H9 (cell line): Measurements from ENCODE around the gene YIPF2. TPM values are rescaled to one million over a fixed set of nuclear protein-coding genes. Genes with fewer than 3 reads are reported as not detected.
A peak's percentile ranks its signal among the peaks of the same experiment; 100 is the strongest.

Experiments used
- DNase-seq: peaks from one replicate; pipeline ENCODE4 v3.0.0-alpha.2; 2017
- H2AFZ ChIP-seq: one replicate; pipeline ENCODE4 v1.6.1; 2013; ENCODE audit warnings: mild to moderate bottlenecking, low read length, control low read depth, moderate library complexity
- H2AK5ac ChIP-seq: 2 replicates; pipeline ENCODE4 v1.6.1; 2013; ENCODE audit warnings: low read length, control low read depth, mixed read lengths; ENCODE audit not compliant: insufficient read length
- H2BK120ac ChIP-seq: one replicate; pipeline ENCODE4 v1.6.1; 2013; ENCODE audit warnings: low read depth, mild to moderate bottlenecking, low read length, control low read depth, inconsistent platforms; ENCODE audit not compliant: poor library complexity, severe bottlenecking
- H2BK12ac ChIP-seq: 2 replicates; pipeline ENCODE4 v1.6.1; 2013; ENCODE audit warnings: low read length, control low read depth, mixed read lengths, low read depth; ENCODE audit not compliant: insufficient read length
- H2BK15ac ChIP-seq: 2 replicates; pipeline ENCODE4 v1.6.1; 2013; ENCODE audit warnings: low read depth, low read length, control low read depth
- H2BK20ac ChIP-seq: one replicate; pipeline ENCODE4 v1.6.1; 2013; ENCODE audit warnings: low read depth, mild to moderate bottlenecking, low read length, control low read depth, inconsistent platforms; ENCODE audit not compliant: poor library complexity, severe bottlenecking
- H2BK5ac ChIP-seq: 2 replicates; pipeline ENCODE4 v1.6.1; 2013; ENCODE audit warnings: low read length, control low read depth, mixed read lengths; ENCODE audit not compliant: insufficient read length
- H3K14ac ChIP-seq: 2 replicates; pipeline ENCODE4 v1.6.1; 2013; ENCODE audit warnings: low read length, control low read depth; ENCODE audit not compliant: insufficient read depth
- H3K18ac ChIP-seq: 2 replicates; pipeline ENCODE4 v1.6.1; 2013; ENCODE audit warnings: low read depth, mild to moderate bottlenecking, mixed read lengths, low read length, control low read depth; ENCODE audit not compliant: insufficient read length
- H3K23ac ChIP-seq: 2 replicates; pipeline ENCODE4 v1.6.1; 2013; ENCODE audit warnings: low read length, control low read depth, mixed read lengths, low read depth; ENCODE audit not compliant: insufficient read length
- H3K23me2 ChIP-seq: 2 replicates; pipeline ENCODE4 v1.6.1; 2013; ENCODE audit warnings: low read depth, mild to moderate bottlenecking, mixed read lengths, low read length, control low read depth; ENCODE audit not compliant: insufficient read length, poor library complexity, severe bottlenecking
- H3K27ac ChIP-seq: 2 replicates; pipeline ENCODE4 v1.5.1; 2013; ENCODE audit warnings: low read length, control low read depth, mixed read lengths, low read depth; ENCODE audit not compliant: insufficient read length
- H3K27me3 ChIP-seq: 2 replicates; pipeline ENCODE4 v1.6.1; 2013; ENCODE audit warnings: low read length, control low read depth, inconsistent platforms; ENCODE audit not compliant: insufficient read depth
- H3K4ac ChIP-seq: 2 replicates; pipeline ENCODE4 v1.6.1; 2013; ENCODE audit warnings: low read depth, mild to moderate bottlenecking, control low read depth, inconsistent platforms, low read length, moderate library complexity
- H3K4me1 ChIP-seq: 2 replicates; pipeline ENCODE4 v1.6.1; 2013; ENCODE audit warnings: low read length, control low read depth, inconsistent platforms; ENCODE audit not compliant: insufficient read depth
- H3K4me2 ChIP-seq: 2 replicates; pipeline ENCODE4 v1.6.1; 2013; ENCODE audit warnings: low read length, control low read depth, mixed read lengths; ENCODE audit not compliant: insufficient read length, insufficient read depth
- H3K56ac ChIP-seq: 2 replicates; pipeline ENCODE4 v1.6.1; 2013; ENCODE audit warnings: low read depth, mild to moderate bottlenecking, mixed read lengths, low read length, control low read depth; ENCODE audit not compliant: insufficient read length
- H3K79me1 ChIP-seq: 2 replicates; pipeline ENCODE4 v1.6.1; 2013; ENCODE audit warnings: low read depth, mild to moderate bottlenecking, moderate library complexity, low read length, control low read depth, inconsistent platforms; ENCODE audit not compliant: insufficient read depth, poor library complexity, severe bottlenecking
- H3K79me2 ChIP-seq: 2 replicates; pipeline ENCODE4 v1.6.1; 2013; ENCODE audit warnings: low read length, control low read depth, inconsistent platforms; ENCODE audit not compliant: insufficient read depth
- H3K9ac ChIP-seq: 2 replicates; pipeline ENCODE4 v1.6.1; 2013; ENCODE audit warnings: low read length, control low read depth, mixed read lengths; ENCODE audit not compliant: insufficient read length; ENCODE audit errors: extremely low read depth
- H3K9me3 ChIP-seq: one replicate; pipeline ENCODE4 v1.6.1; 2013; ENCODE audit warnings: low read depth, low read length, inconsistent platforms; ENCODE audit not compliant: control insufficient read depth
- H3T11ph ChIP-seq: one replicate; pipeline ENCODE4 v1.6.1; 2013; ENCODE audit warnings: mild to moderate bottlenecking, low read length, control low read depth, inconsistent platforms
- H4K20me1 ChIP-seq: one replicate; pipeline ENCODE4 v1.6.1; 2013; ENCODE audit not compliant: control insufficient read depth, insufficient read length, insufficient read depth
- H4K5ac ChIP-seq: 2 replicates; pipeline ENCODE4 v1.6.1; 2013; ENCODE audit warnings: low read depth, mild to moderate bottlenecking, mixed read lengths, low read length, control low read depth; ENCODE audit not compliant: insufficient read length
- H4K8ac ChIP-seq: replicated peaks from 2 replicates; pipeline ENCODE4 v1.6.1; 2013; ENCODE audit warnings: low read length, control low read depth, mixed read lengths, low read depth; ENCODE audit not compliant: insufficient read length
- H4K91ac ChIP-seq: 2 replicates; pipeline ENCODE4 v1.6.1; 2013; ENCODE audit warnings: low read depth, mild to moderate bottlenecking, moderate library complexity, mixed read lengths, low read length, control low read depth; ENCODE audit not compliant: insufficient read length
- H3K27ac Mint-ChIP-seq, 3 experiments: 2 replicates in 2 of 3; 3 replicates in 1 of 3; pipeline ENCODE4 v1.8.0; 2020 to 2021; ENCODE audit warnings: mixed read lengths in 3 of 3, mild to moderate bottlenecking in 1 of 3, moderate library complexity in 1 of 3
- H3K27me3 Mint-ChIP-seq: 2 replicates; pipeline ENCODE4 v1.8.0; 2021; ENCODE audit warnings: low read depth, mild to moderate bottlenecking, moderate library complexity, mixed read lengths
- H3K36me3 Mint-ChIP-seq, 3 experiments: 2 replicates in 2 of 3; 3 replicates in 1 of 3; pipeline ENCODE4 v1.8.0; 2020 to 2021; ENCODE audit warnings: low read depth in 3 of 3, mixed read lengths in 3 of 3; ENCODE audit not compliant: insufficient read depth in 1 of 3
- H3K4me1 Mint-ChIP-seq, 2 experiments: 2 replicates each; pipeline ENCODE4 v1.8.0; 2020; ENCODE audit warnings: mixed read lengths in 2 of 2
- H3K4me3 Mint-ChIP-seq, 2 experiments: 2 replicates in 1 of 2; 3 replicates in 1 of 2; pipeline ENCODE4 v1.8.0; 2020 to 2021; ENCODE audit warnings: mild to moderate bottlenecking in 2 of 2, mixed read lengths in 2 of 2, moderate library complexity in 1 of 2
- H3K9me3 Mint-ChIP-seq, 2 experiments: 2 replicates in 1 of 2; 3 replicates in 1 of 2; pipeline ENCODE4 v1.8.0; 2020; ENCODE audit warnings: mild to moderate bottlenecking in 2 of 2, mixed read lengths in 2 of 2, moderate library complexity in 1 of 2
- WGBS: extraction: QIAGEN DNeasy Blood & Tissue Kit; methylation state at CpG from one replicate; pipeline ENCODE4 v1.1.7; 2013; ENCODE audit warnings: missing lambda C conversion rate, low lambda C conversion rate, mixed read lengths; ENCODE audit not compliant: insufficient read length; ENCODE audit errors: extremely low coverage; 5-methylcytosine and 5-hydroxymethylcytosine counted together
- total RNA-seq: library from RNA; stranded (reverse); gene quantifications from 2 replicates; pipeline ENCODE4 v1.2.1, GENCODE V29; 2021
- TF ChIP-seq, protein P1 (sequence below): fragments of 200-600 bp; sonication (generic); conservative IDR thresholded peaks from 3 replicates; pipeline ENCODE4 v1.8.0; 2021; ENCODE audit warnings: antibody characterized with exemption, mild to moderate bottlenecking

Gene YIPF2
- total RNA-seq, 1 experiment from 2014 or later = 58.2 TPM

- Mint-ChIP-seq H3K27ac (peak overlapping the region in 2 of 3 experiments; percentile 57 to 60; a peak in 3 of 7 replicates), H3K36me3 (peaks cover 19 to 30% (median 22%) of the 10 kb centered on the region in 3 experiments), H3K27me3 (no peaks in the 10 kb centered on the region), H3K9me3 (peaks cover 5 to 6% of the 10 kb centered on the region in 2 experiments; a peak in 4 of 5 replicates), H3K4me1 (peaks cover 26 to 29% of the 10 kb centered on the region in 2 experiments), H3K4me3 (no peak overlapping the region)
- no peak overlapping the region for H2BK120ac ChIP-seq
- no peak overlapping the region for H2BK20ac ChIP-seq
- H3K79me1 ChIP-seq = peaks cover 8% of the 10 kb centered on the region
- peaks cover 62% of the 10 kb centered on the region; the same call in 1 of the 2 replicates for H3K79me2 ChIP-seq
- H3K27ac ChIP-seq = no peak overlapping the region
- no peaks in the 10 kb centered on the region for H3K4me1 ChIP-seq
- no peak overlapping the region for H3K18ac ChIP-seq
- no peaks in the 10 kb centered on the region for H3K27me3 ChIP-seq
- H2BK15ac ChIP-seq = no peak overlapping the region
- H3K23ac ChIP-seq = no peak overlapping the region
- no peak overlapping the region for H4K8ac ChIP-seq
- no peaks in the 10 kb centered on the region for H3K23me2 ChIP-seq
- no peak overlapping the region for H3T11ph ChIP-seq
- H4K5ac ChIP-seq = no peak overlapping the region
- H3K56ac ChIP-seq = no peak overlapping the region
- H2BK12ac ChIP-seq = no peak overlapping the region
- H3K14ac ChIP-seq = no peak overlapping the region
- no peak for DNase-seq
- WGBS = no CpG with 5 or more reads among the region's 8 CpGs
- TF ChIP-seq, protein P1, sequence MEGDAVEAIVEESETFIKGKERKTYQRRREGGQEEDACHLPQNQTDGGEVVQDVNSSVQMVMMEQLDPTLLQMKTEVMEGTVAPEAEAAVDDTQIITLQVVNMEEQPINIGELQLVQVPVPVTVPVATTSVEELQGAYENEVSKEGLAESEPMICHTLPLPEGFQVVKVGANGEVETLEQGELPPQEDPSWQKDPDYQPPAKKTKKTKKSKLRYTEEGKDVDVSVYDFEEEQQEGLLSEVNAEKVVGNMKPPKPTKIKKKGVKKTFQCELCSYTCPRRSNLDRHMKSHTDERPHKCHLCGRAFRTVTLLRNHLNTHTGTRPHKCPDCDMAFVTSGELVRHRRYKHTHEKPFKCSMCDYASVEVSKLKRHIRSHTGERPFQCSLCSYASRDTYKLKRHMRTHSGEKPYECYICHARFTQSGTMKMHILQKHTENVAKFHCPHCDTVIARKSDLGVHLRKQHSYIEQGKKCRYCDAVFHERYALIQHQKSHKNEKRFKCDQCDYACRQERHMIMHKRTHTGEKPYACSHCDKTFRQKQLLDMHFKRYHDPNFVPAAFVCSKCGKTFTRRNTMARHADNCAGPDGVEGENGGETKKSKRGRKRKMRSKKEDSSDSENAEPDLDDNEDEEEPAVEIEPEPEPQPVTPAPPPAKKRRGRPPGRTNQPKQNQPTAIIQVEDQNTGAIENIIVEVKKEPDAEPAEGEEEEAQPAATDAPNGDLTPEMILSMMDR = no peak
- H2BK5ac ChIP-seq = no peak overlapping the region
- H2AK5ac ChIP-seq = no peak overlapping the region
- H3K4me2 ChIP-seq = no peak overlapping the region
- no peaks in the 10 kb centered on the region for H3K9me3 ChIP-seq
- H2AFZ ChIP-seq = no peak overlapping the region
- H3K9ac ChIP-seq = no peak overlapping the region
- no peak overlapping the region for H3K4ac ChIP-seq
- no peak overlapping the region for H4K91ac ChIP-seq
- no peaks in the 10 kb centered on the region for H4K20me1 ChIP-seq
Observed at GRCh38 chr19:10971107-10971726, 42.8 kb upstream of the YIPF2 start.
